Panc1 (cell line): ENCODE data around the gene FAM13A. TPM values are rescaled to one million over a fixed set of nuclear protein-coding genes. Genes with fewer than 3 reads are reported as not detected.

Experiments
- ATAC-seq: fragments of 200-7000 bp; cut with Tn5 transposase; 2 replicates; pipeline ENCODE4 v1.9.1; 2020; ENCODE audit warnings: mild to moderate bottlenecking, moderate library complexity
- BruUV-seq: library from RNA; stranded (reverse); fragments of 400-500 nt; replicated peaks from 2 replicates; lab custom pipeline; 2021; lab: Mats Ljungman, UMichigan
- CTCF ChIA-PET: fragments of 300-600 bp; sonication (Branson Sonifier 250); formaldehyde crosslinking; loops from one replicate; lab custom pipeline; 2022; ENCODE audit warnings: antibody characterized with exemption; lab: Charles Lee
- POLR2A ChIA-PET: fragments of 300-600 bp; sonication (Branson Sonifier 250); formaldehyde crosslinking; loops from one replicate; lab custom pipeline; 2022; ENCODE audit warnings: antibody characterized with exemption; lab: Charles Lee
- DNase-seq: peaks from one replicate; pipeline ENCODE4 v3.0.0-alpha.2; 2010; ENCODE audit warnings: low read depth, low spot score
- H3K27ac ChIP-seq: 2 replicates; pipeline ENCODE4 v1.5.1; 2011; ENCODE audit warnings: mild to moderate bottlenecking, low read length, inconsistent platforms
- H3K27me3 ChIP-seq: fragments of 200-500 bp; sonication (Bioruptor generic); 2 replicates; pipeline ENCODE4 v1.6.0; 2014; ENCODE audit warnings: low read length, inconsistent platforms; ENCODE audit not compliant: control insufficient read depth, insufficient read depth
- H3K36me3 ChIP-seq: fragments of 200-500 bp; sonication (Bioruptor generic); 2 replicates; pipeline ENCODE4 v1.5.1; 2014; ENCODE audit warnings: inconsistent platforms, mild to moderate bottlenecking, low read length, moderate library complexity; ENCODE audit not compliant: control insufficient read depth, insufficient read depth
- H3K4me1 ChIP-seq: 2 replicates; pipeline ENCODE4 v1.5.1; 2011; ENCODE audit warnings: inconsistent platforms, mild to moderate bottlenecking, low read length, moderate library complexity; ENCODE audit not compliant: control insufficient read depth, insufficient read depth
- H3K4me3 ChIP-seq, 2 experiments: 2 replicates each; pipeline ENCODE4 v1.5.1; 2011 to 2012; ENCODE audit warnings: low read depth in 2 of 2, low read length in 2 of 2, mild to moderate bottlenecking in 2 of 2, inconsistent platforms in 1 of 2, moderate library complexity in 1 of 2
- H3K9me3 ChIP-seq: fragments of 200-500 bp; sonication (Bioruptor generic); 2 replicates; pipeline ENCODE4 v1.5.1; 2014; ENCODE audit warnings: low read depth, mild to moderate bottlenecking, inconsistent platforms, low read length, moderate library complexity; ENCODE audit not compliant: control insufficient read depth, insufficient read depth
- POLR2AphosphoS5 ChIP-seq: IDR thresholded peaks from 2 replicates; pipeline ENCODE4 v1.6.1; 2012; ENCODE audit warnings: mild to moderate bottlenecking, low read depth, low read length, moderate library complexity
- SIN3A ChIP-seq: IDR thresholded peaks from 2 replicates; pipeline ENCODE4 v1.6.1; 2012; ENCODE audit warnings: low read depth, mild to moderate bottlenecking, low read length, moderate library complexity, borderline replicate concordance; ENCODE audit not compliant: insufficient read depth
- TCF7L2 ChIP-seq: IDR thresholded peaks from 2 replicates; pipeline ENCODE4 v1.6.1; 2011; ENCODE audit warnings: mild to moderate bottlenecking, low read depth, low read length, inconsistent platforms
- in situ Hi-C: cut with HindIII; loops from 2 replicates; pipeline ENCODE4 v1.10.0; 2016; ENCODE audit warnings: low sequenced_read_pairs, low pct_unique_long_range_greater_than_20kb
- intact Hi-C: fragments of 100-400 bp; cut with micrococcal nuclease; formaldehyde crosslinking; loops from one replicate; pipeline ENCODE4 v1.10.0; 2022; ENCODE audit not compliant: unreplicated experiment
- total RNA-seq: library from RNA; stranded (reverse); gene quantifications from one replicate; pipeline ENCODE4 v1.2.1, GENCODE V29; 2021; ENCODE audit not compliant: unreplicated experiment
- TF ChIP-seq, protein P1 (sequence below): fragments of 450-650 bp; IDR thresholded peaks from 2 replicates; pipeline ENCODE4 v1.5.1; 2017; ENCODE audit warnings: mild to moderate bottlenecking
- TF ChIP-seq, protein P2 (sequence below), 2 experiments: IDR thresholded peaks; 2 replicates each; pipeline ENCODE4 v1.6.1; 2011 to 2012; ENCODE audit warnings: low read depth in 2 of 2, control low read depth in 1 of 2, low read length in 1 of 2, mild to moderate bottlenecking in 1 of 2, moderate library complexity in 1 of 2; ENCODE audit not compliant: insufficient read depth in 1 of 2

The FAM13A gene
- total RNA-seq, 1 experiment from 2014 or later = 5.8 TPM

DNA sequence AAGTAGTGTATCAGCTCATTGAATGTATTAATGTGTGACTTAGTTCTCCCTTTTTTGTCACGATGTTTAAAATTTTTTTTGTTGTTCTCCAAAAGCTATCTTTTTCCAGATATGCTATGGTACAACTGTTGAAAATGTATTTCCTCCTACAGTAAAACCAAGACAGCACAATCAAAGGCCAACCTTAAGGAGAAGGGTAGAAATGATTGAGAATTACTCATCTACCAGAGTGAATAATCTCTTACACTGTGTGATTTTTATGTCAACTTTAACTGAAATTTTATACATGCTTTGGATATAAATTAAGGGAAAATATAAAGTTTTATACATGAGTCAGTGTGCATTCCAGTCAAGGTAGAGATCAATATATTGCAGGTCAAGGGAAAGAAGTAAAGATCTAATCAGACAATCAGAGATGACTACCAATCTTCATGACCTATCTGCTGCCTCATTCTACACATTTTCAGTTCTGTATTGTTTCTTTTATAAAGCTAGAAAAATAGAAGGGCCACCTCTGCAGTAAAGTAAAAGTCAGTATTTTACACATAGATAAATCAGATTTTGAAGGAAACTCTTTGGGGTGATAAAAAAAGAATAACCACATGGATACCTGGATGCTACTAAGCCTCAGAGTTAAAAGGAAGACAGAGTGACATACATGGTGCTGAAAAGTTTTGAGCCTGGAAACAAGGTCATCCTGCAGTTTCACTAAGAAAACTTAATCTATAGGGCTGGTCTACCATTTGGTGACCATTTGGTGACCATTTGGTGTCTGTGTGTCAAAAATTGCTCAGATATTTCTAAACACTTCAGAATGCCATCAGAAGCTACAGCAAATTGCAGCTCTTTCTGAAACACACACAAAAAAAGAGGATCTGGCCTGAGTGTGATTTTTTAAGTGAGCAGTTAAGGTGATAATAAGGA is 1.6 kb downstream of the FAM13A start:
- H3K4me1 ChIP-seq = peaks cover 4% of the 10 kb centered on the region; the same call in 1 of the 2 replicates
- intact Hi-C loops = no loop called here
- no peaks in the 10 kb centered on the region for H3K36me3 ChIP-seq
- no peak overlapping the region for H3K27ac ChIP-seq
- no peak for DNase-seq
- H3K4me3 ChIP-seq = no peak overlapping the region
- TF ChIP-seq TCF7L2 (no peak), SIN3A (no peak), POLR2AphosphoS5 (no peak)
- TF ChIP-seq, protein P1, sequence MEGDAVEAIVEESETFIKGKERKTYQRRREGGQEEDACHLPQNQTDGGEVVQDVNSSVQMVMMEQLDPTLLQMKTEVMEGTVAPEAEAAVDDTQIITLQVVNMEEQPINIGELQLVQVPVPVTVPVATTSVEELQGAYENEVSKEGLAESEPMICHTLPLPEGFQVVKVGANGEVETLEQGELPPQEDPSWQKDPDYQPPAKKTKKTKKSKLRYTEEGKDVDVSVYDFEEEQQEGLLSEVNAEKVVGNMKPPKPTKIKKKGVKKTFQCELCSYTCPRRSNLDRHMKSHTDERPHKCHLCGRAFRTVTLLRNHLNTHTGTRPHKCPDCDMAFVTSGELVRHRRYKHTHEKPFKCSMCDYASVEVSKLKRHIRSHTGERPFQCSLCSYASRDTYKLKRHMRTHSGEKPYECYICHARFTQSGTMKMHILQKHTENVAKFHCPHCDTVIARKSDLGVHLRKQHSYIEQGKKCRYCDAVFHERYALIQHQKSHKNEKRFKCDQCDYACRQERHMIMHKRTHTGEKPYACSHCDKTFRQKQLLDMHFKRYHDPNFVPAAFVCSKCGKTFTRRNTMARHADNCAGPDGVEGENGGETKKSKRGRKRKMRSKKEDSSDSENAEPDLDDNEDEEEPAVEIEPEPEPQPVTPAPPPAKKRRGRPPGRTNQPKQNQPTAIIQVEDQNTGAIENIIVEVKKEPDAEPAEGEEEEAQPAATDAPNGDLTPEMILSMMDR = no peak
- TF ChIP-seq, protein P2, sequence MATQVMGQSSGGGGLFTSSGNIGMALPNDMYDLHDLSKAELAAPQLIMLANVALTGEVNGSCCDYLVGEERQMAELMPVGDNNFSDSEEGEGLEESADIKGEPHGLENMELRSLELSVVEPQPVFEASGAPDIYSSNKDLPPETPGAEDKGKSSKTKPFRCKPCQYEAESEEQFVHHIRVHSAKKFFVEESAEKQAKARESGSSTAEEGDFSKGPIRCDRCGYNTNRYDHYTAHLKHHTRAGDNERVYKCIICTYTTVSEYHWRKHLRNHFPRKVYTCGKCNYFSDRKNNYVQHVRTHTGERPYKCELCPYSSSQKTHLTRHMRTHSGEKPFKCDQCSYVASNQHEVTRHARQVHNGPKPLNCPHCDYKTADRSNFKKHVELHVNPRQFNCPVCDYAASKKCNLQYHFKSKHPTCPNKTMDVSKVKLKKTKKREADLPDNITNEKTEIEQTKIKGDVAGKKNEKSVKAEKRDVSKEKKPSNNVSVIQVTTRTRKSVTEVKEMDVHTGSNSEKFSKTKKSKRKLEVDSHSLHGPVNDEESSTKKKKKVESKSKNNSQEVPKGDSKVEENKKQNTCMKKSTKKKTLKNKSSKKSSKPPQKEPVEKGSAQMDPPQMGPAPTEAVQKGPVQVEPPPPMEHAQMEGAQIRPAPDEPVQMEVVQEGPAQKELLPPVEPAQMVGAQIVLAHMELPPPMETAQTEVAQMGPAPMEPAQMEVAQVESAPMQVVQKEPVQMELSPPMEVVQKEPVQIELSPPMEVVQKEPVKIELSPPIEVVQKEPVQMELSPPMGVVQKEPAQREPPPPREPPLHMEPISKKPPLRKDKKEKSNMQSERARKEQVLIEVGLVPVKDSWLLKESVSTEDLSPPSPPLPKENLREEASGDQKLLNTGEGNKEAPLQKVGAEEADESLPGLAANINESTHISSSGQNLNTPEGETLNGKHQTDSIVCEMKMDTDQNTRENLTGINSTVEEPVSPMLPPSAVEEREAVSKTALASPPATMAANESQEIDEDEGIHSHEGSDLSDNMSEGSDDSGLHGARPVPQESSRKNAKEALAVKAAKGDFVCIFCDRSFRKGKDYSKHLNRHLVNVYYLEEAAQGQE (IDR thresholded peaks at IDR 0.05; ENCODE audit: insufficient read depth in 1 of 2, low read depth in 2 of 2, low read length in 1 of 2) = no peak
- no peaks in the 10 kb centered on the region for H3K9me3 ChIP-seq
- in situ Hi-C loops = no loop called here
- no TSS peak for BruUV-seq
- ATAC-seq = no peak
- H3K27me3 ChIP-seq = no peaks in the 10 kb centered on the region
- ChIA-PET POLR2A (no interaction called here), CTCF (no interaction called here)

DNA sequence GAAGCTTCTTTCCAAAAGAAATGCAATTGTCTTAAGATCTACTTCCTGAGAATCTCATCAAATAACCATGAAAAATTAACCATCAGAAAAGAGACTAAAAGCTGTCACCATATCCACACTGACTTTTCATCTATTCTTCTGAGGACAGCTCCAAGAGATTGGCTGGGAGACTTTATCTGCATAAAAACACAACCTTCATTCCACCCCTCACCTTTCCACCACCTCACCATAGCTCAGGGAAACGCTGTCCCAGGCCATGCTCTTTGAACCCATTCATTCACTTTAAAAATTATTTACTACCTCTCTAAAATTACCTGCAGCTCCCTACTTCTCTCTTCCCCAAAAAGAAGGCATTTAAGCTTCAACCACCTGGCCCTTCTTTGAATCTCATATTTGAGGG is 2.4 kb downstream of the FAM13A start:
- BruUV-seq = no TSS peak
- in situ Hi-C loops (no loop called here), intact Hi-C loops (no loop called here)
- Histone ChIP-seq H3K27ac (no peak overlapping the region), H3K27me3 (no peaks in the 10 kb centered on the region), H3K36me3 (no peaks in the 10 kb centered on the region), H3K9me3 (no peaks in the 10 kb centered on the region), H3K4me1 (peaks cover 4% of the 10 kb centered on the region; the same call in 1 of the 2 replicates), H3K4me3 (no peak overlapping the region)
- ChIA-PET CTCF (no interaction called here), POLR2A (no interaction called here)
- DNase-seq (no peak), ATAC-seq (no peak)
- TF ChIP-seq, protein P1 = no peak
- TF ChIP-seq TCF7L2 (no peak), POLR2AphosphoS5 (no peak), SIN3A (no peak)
- TF ChIP-seq, protein P2 (IDR thresholded peaks at IDR 0.05; ENCODE audit: insufficient read depth in 1 of 2, low read depth in 2 of 2, low read length in 1 of 2) = no peak
